ENCODE measurements around the gene ATPAF2. TPM values are rescaled to one million over a fixed set of nuclear protein-coding genes. Genes with fewer than 3 reads are reported as not detected.

The ATPAF2 gene
- total and polyA plus RNA-seq, 2 donors (not counting 3 experiments of a cell fraction or from before 2014, with no cell fraction given) = 23.2 to 35.7 TPM

- intact Hi-C loops (cut with micrococcal nuclease) (no loop called here), dilution Hi-C loops (cut with MboI; ENCODE audit: extremely low pct_ligation_motif_present, low sequenced_read_pairs) (no loop called here)
- Histone ChIP-seq H3K27ac (ENCODE audit: insufficient read depth, low read depth, low read length) (no peak overlapping the region), H3K9me3 (replicated peaks; ENCODE audit: control insufficient read depth, insufficient read depth, low read length) (no peaks in the 10 kb centered on the region), H3K79me2 (ENCODE audit: control insufficient read depth, insufficient read depth, low read length) (no peaks in the 10 kb centered on the region), H3K9me1 (replicated peaks; ENCODE audit: control insufficient read depth, extremely low read depth, insufficient read depth, low read length) (no peaks in the 10 kb centered on the region), H2AFZ (ENCODE audit: low read depth, low read length) (no peak overlapping the region), H3K27me3 (ENCODE audit: control insufficient read depth in 2 of 2, insufficient read depth in 2 of 2, low read length in 2 of 2) (no peaks in the 10 kb centered on the region), H3K9ac (replicated peaks; ENCODE audit: extremely low read depth, insufficient read depth, low read length) (no peak overlapping the region), H3K4me3 (replicated peaks in 1 of 3; ENCODE audit: insufficient read depth in 1 of 3, low read depth in 1 of 3, low read length in 3 of 3) (no peak overlapping the region), H3K4me1 (ENCODE audit: control insufficient read depth, extremely low read depth, insufficient read depth, low read length) (no peaks in the 10 kb centered on the region), H3K4me2 (ENCODE audit: insufficient read depth, low read length) (no peak overlapping the region), H3K36me3 (ENCODE audit: control insufficient read depth in 2 of 2, extremely low read depth in 1 of 2, insufficient read depth in 2 of 2, low read length in 2 of 2) (no peaks in the 10 kb centered on the region), H4K20me1 (replicated peaks; ENCODE audit: control insufficient read depth, extremely low read depth, insufficient read depth, low read length) (no peaks in the 10 kb centered on the region)
- POLR2A ChIA-PET = no interaction called here
- no peak for DNase-seq (ENCODE audit: low read depth, low spot score)
- no peak for FAIRE-seq
- TF ChIP-seq JUN (IDR thresholded peaks at IDR 0.05; ENCODE audit: borderline replicate concordance, insufficient read depth, insufficient read length, low read depth) (no peak), EZH2 (IDR thresholded peaks at IDR 0.05; ENCODE audit: borderline replicate concordance, low read depth, low read length, severe bottlenecking) (no peak), POLR2A (IDR thresholded peaks at IDR 0.05; ENCODE audit: low read depth, low read length) (no peak), MYC (IDR thresholded peaks at IDR 0.05; ENCODE audit: low read depth, low read length) (no peak), CTCF (IDR thresholded peaks at IDR 0.05; ENCODE audit: extremely low read depth in 1 of 2, insufficient read depth in 1 of 2, low read depth in 1 of 2, low read length in 2 of 2) (no peak), FOS (IDR thresholded peaks at IDR 0.05; ENCODE audit: borderline replicate concordance, insufficient read depth, low read length) (no peak), GATA2 (IDR thresholded peaks at IDR 0.05; ENCODE audit: insufficient read depth, insufficient read length, low read depth, low read length) (no peak)
- no TSS peak for BruUV-seq (replicated peaks)
- CTCF ChIA-PET = interaction anchor here (1.3 to 1.8 kb wide), 3 partner anchors 13 to 115 kb away, joined by 3 to 6 read pairs (median 5); no protein-coding TSS in a partner anchor
These were observed 33.5 kb downstream of the ATPAF2 start for GRCh38 chr17:18005496-18005895.

Measured in endothelial cell of umbilical vein (primary cell).